Ovary (tissue), 3 donors: ENCODE results near the gene CD1E.

ENCODE experiments used
- EP300 ChIP-seq: sonication (generic); formaldehyde crosslinking; IDR thresholded peaks from one replicate; pipeline ENCODE4 v1.6.1; 2017; ENCODE audit warnings: antibody characterized with exemption
- POLR2A ChIP-seq: fragments of 450-650 bp; IDR thresholded peaks from one replicate; pipeline ENCODE4 v1.6.1; 2017; ENCODE audit warnings: antibody characterized with exemption, mild to moderate bottlenecking, moderate library complexity
- TF ChIP-seq, protein P1 (sequence below), 3 donors: fragments of 450-650 bp in 2 of 3; fragments of 200-600 bp in 1 of 3; IDR thresholded peaks; one replicate each; pipeline versions ENCODE4 v1.5.1 to v1.8.0; 2016 to 2022; ENCODE audit warnings: antibody characterized with exemption in 3 of 3, mild to moderate bottlenecking in 1 of 3
- donor health status: DM: no; HTN: no; CAD: no.

DNA sequence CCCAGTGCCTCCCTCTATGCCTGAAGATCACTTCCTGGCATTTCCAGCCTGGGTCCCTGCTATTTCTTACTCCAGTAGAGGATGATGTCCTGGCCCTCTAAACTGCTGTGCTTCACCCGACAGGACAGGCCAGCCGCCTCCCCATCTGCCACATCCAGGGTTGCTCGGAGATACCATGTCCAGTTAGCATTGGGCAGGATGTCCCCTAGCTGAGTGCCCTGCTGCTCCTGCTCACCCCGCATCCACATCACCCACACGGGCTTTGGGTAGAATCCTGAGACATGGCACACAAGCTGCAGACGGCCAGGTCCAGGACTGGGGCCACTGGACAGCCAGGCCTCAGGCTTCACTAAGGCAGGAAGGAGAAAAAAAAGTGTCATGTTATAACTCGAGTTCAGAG is 24.4 kb upstream of the CD1E start:
- TF ChIP-seq, protein P1, sequence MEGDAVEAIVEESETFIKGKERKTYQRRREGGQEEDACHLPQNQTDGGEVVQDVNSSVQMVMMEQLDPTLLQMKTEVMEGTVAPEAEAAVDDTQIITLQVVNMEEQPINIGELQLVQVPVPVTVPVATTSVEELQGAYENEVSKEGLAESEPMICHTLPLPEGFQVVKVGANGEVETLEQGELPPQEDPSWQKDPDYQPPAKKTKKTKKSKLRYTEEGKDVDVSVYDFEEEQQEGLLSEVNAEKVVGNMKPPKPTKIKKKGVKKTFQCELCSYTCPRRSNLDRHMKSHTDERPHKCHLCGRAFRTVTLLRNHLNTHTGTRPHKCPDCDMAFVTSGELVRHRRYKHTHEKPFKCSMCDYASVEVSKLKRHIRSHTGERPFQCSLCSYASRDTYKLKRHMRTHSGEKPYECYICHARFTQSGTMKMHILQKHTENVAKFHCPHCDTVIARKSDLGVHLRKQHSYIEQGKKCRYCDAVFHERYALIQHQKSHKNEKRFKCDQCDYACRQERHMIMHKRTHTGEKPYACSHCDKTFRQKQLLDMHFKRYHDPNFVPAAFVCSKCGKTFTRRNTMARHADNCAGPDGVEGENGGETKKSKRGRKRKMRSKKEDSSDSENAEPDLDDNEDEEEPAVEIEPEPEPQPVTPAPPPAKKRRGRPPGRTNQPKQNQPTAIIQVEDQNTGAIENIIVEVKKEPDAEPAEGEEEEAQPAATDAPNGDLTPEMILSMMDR (IDR thresholded peaks at IDR 0.05): no peak
- no peak for TF ChIP-seq POLR2A
- no peak for TF ChIP-seq EP300
